HG03095 (cell line): ENCODE results near the gene CARMIL3.
A peak's percentile ranks its signal among the peaks of the same experiment; 100 is the strongest.

Source experiments
- ATAC-seq: cut with Tn5 transposase; IDR thresholded peaks from one replicate; pipeline ENCODE4 v1.9.1; 2021; ENCODE audit warnings: moderate library complexity; ENCODE audit not compliant: unreplicated experiment

The CARMIL3 gene

GRCh38 chr14:24074625-24075484 lies 23.0 kb downstream of the CARMIL3 start:
- peak; percentile 15 for ATAC-seq

- peak; percentile 67 for ATAC-seq
These were observed 23.9 kb downstream of the CARMIL3 start for GRCh38 chr14:24075485-24076301.

- no peak for ATAC-seq
These were observed 24.4 kb downstream of the CARMIL3 start for GRCh38 chr14:24076302-24076601.

- ATAC-seq, result no peak
These were observed 25.3 kb downstream of the CARMIL3 start for GRCh38 chr14:24077086-24077485.

- ATAC-seq, result no peak
These were observed 26.3 kb downstream of the CARMIL3 start for GRCh38 chr14:24078146-24078545.

- no peak for ATAC-seq
These were observed 27.8 kb downstream of the CARMIL3 start for GRCh38 chr14:24079491-24080141.

- ATAC-seq, result no peak
These were observed 28.3 kb downstream of the CARMIL3 start for GRCh38 chr14:24080142-24080530.

- ATAC-seq, result peak; percentile 92
These were observed 29.3 kb downstream of the CARMIL3 start for GRCh38 chr14:24080888-24081738.

GRCh38 chr14:24081739-24082211 lies 30.0 kb downstream of the CARMIL3 start:
- no peak for ATAC-seq

- ATAC-seq, result no peak
These were observed 30.7 kb downstream of the CARMIL3 start for GRCh38 chr14:24082411-24083080.

GRCh38 chr14:24083462-24083861 lies 31.7 kb downstream of the CARMIL3 start:
- ATAC-seq, result no peak

GRCh38 chr14:24084440-24084839 lies 32.6 kb downstream of the CARMIL3 start:
- ATAC-seq, result no peak

- ATAC-seq, result no peak
These were observed 33.4 kb downstream of the CARMIL3 start for GRCh38 chr14:24085215-24085614.

- ATAC-seq, result no peak
These were observed 34.6 kb downstream of the CARMIL3 start for GRCh38 chr14:24086193-24086955.

GRCh38 chr14:24087004-24087403 lies 35.2 kb downstream of the CARMIL3 start:
- ATAC-seq, result no peak

GRCh38 chr14:24088095-24088494 lies 36.3 kb downstream of the CARMIL3 start:
- no peak for ATAC-seq

GRCh38 chr14:24089890-24090289 lies 38.1 kb downstream of the CARMIL3 start:
- ATAC-seq, result no peak

GRCh38 chr14:24092110-24092504 lies 40.3 kb downstream of the CARMIL3 start:
- ATAC-seq, result no peak

- no peak for ATAC-seq
These were observed 40.8 kb downstream of the CARMIL3 start for GRCh38 chr14:24092505-24093206.
